ENCODE results near the gene ZNF853.
A peak's percentile ranks its signal among the peaks of the same experiment; 100 is the strongest.

Gene ZNF853

DNA sequence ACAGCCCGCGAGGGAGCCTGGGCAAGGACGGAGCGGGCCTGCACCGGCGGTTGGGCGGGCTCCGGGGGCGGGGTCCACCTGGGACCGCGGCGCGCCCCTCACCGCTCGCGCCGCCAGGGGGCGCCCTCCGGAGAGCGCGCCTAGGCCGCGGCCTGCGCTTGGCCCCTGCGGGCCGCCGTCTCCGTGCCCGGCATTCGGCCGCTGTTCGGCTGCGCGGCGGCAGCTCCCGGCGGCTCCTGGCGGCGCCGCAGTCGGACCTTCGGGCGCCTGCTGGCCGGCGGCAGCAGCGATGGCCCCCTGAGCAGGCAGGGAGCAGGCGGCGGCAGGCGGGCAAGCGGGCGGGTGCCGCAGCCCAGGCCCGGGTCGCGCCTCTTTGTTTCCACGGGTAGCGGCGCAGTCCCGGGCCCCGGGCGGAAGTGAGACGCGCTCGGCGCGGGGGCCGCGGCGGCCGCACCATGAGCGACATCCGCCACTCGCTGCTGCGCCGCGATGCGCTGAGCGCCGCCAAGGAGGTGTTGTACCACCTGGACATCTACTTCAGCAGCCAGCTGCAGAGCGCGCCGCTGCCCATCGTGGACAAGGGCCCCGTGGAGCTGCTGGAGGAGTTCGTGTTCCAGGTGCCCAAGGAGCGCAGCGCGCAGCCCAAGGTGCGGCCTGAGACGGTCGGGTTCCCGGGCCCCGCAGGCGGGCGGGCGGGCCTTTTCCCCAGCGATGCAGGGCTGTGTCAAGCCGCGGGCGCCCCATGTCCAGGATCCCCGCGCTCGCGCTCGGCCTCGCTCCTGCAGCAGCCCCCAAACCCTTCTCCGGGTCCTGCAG is 25.4 kb upstream of the ZNF853 start, which contains the start of gene INTS15:
INTS15 (plus strand) TSS at position 193 of the 816 bp plus-strand sequence; CDS start at position 456, 263 bp downstream.
- DNase-seq (ENCODE audit: low read depth, low spot score): peak; percentile 80
- H3K36me3 ChIP-seq (ENCODE audit: insufficient read depth, insufficient read length, low read length): peaks cover 62% of the 10 kb centered on the region
- no peaks in the 10 kb centered on the region for H3K9me3 ChIP-seq (ENCODE audit: insufficient read depth, low read length)
- no peak for TF ChIP-seq YY1 (IDR thresholded peaks at IDR 0.05; ENCODE audit: insufficient read depth, insufficient read length)
- TF ChIP-seq SUZ12 (IDR thresholded peaks at IDR 0.05; ENCODE audit: extremely low read depth, insufficient read depth, insufficient read length): no peak
- no peak for TF ChIP-seq ZNF274 (IDR thresholded peaks at IDR 0.05; ENCODE audit: low read depth, low read length)
- peak within 1 kb of the TSS; percentile 97 for H3K4me3 ChIP-seq (ENCODE audit: insufficient read length, low read depth)
- peak within 1 kb of the TSS; percentile 98 for H3K9ac ChIP-seq (ENCODE audit: insufficient read length, low read depth)
- peaks cover 2% of the 10 kb centered on the region for H3K4me1 ChIP-seq (ENCODE audit: insufficient read depth, insufficient read length)
- no peaks in the 10 kb centered on the region for H3K27me3 ChIP-seq (ENCODE audit: insufficient read depth, insufficient read length)

- Histone ChIP-seq H3K36me3 (ENCODE audit: insufficient read depth, insufficient read length, low read length) (peaks cover 62% of the 10 kb centered on the region), H3K9me3 (ENCODE audit: insufficient read depth, low read length) (no peaks in the 10 kb centered on the region), H3K4me3 (ENCODE audit: insufficient read length, low read depth) (peak overlapping the region; percentile 97), H3K4me1 (ENCODE audit: insufficient read depth, insufficient read length) (peaks cover 2% of the 10 kb centered on the region), H3K27me3 (ENCODE audit: insufficient read depth, insufficient read length) (no peaks in the 10 kb centered on the region), H3K9ac (ENCODE audit: insufficient read length, low read depth) (peak overlapping the region; percentile 98)
- DNase-seq (ENCODE audit: low read depth, low spot score): no peak
- TF ChIP-seq SUZ12 (IDR thresholded peaks at IDR 0.05; ENCODE audit: extremely low read depth, insufficient read depth, insufficient read length) (no peak), ZNF274 (IDR thresholded peaks at IDR 0.05; ENCODE audit: low read depth, low read length) (no peak), YY1 (IDR thresholded peaks at IDR 0.05; ENCODE audit: insufficient read depth, insufficient read length) (no peak)
These were observed 24.7 kb upstream of the ZNF853 start for GRCh38 chr7:6590645-6591110.

DNA sequence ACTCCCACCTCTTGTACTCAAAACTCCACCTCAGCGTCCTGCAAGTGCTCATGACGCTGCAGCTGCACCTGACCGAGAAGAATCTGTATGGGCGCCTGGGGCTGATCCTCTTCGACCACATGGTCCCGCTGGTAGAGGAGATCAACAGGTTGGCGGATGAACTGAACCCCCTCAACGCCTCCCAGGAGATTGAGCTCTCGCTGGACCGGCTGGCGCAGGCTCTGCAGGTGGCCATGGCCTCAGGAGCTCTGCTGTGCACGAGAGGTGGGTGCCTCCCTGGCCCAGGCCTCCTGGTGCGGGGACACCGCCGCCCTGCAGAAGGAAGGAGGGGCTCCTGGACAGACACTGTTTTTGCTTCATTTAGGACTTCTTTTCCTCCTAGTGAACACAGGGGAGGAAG is 15.3 kb upstream of the ZNF853 start:
- no peaks in the 10 kb centered on the region for H3K27me3 ChIP-seq (ENCODE audit: insufficient read depth, insufficient read length)
- H3K4me3 ChIP-seq (ENCODE audit: insufficient read length, low read depth): no peak overlapping the region
- H3K9me3 ChIP-seq (ENCODE audit: insufficient read depth, low read length): no peaks in the 10 kb centered on the region
- no peak for DNase-seq (ENCODE audit: low read depth, low spot score)
- H3K4me1 ChIP-seq (ENCODE audit: insufficient read depth, insufficient read length): no peaks in the 10 kb centered on the region
- TF ChIP-seq SUZ12 (IDR thresholded peaks at IDR 0.05; ENCODE audit: extremely low read depth, insufficient read depth, insufficient read length) (no peak), YY1 (IDR thresholded peaks at IDR 0.05; ENCODE audit: insufficient read depth, insufficient read length) (no peak), ZNF274 (IDR thresholded peaks at IDR 0.05; ENCODE audit: low read depth, low read length) (no peak)
- peaks cover 82% of the 10 kb centered on the region for H3K36me3 ChIP-seq (ENCODE audit: insufficient read depth, insufficient read length, low read length)
- no peak overlapping the region for H3K9ac ChIP-seq (ENCODE audit: insufficient read length, low read depth)

DNA sequence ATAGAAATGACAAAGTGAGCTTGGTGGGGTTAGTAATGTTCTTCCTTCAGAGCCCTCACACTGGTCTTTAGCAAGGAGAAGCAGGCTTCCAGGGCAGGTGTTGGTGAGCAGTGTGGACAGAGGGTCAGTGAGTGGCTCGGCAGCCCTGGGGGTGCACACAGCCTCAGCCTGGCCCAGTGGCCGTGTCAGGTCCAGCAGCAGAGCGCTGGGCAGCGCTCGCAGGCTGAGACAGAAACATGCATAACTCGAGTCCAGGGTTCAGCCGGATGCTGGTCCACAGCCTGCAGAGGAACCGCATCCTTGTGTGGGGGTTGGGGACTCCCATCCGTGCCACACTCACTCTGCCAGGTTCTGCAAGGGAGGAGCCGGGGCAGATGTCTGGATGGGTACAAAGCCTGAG is 11.0 kb upstream of the ZNF853 start:
- H3K9me3 ChIP-seq (ENCODE audit: insufficient read depth, low read length): no peaks in the 10 kb centered on the region
- H3K9ac ChIP-seq (ENCODE audit: insufficient read length, low read depth): no peak overlapping the region
- DNase-seq (ENCODE audit: low read depth, low spot score): no peak
- no peaks in the 10 kb centered on the region for H3K27me3 ChIP-seq (ENCODE audit: insufficient read depth, insufficient read length)
- peaks cover 61% of the 10 kb centered on the region for H3K36me3 ChIP-seq (ENCODE audit: insufficient read depth, insufficient read length, low read length)
- H3K4me1 ChIP-seq (ENCODE audit: insufficient read depth, insufficient read length): peaks cover 3% of the 10 kb centered on the region
- TF ChIP-seq ZNF274 (IDR thresholded peaks at IDR 0.05; ENCODE audit: low read depth, low read length): no peak
- no peak for TF ChIP-seq YY1 (IDR thresholded peaks at IDR 0.05; ENCODE audit: insufficient read depth, insufficient read length)
- no peak for TF ChIP-seq SUZ12 (IDR thresholded peaks at IDR 0.05; ENCODE audit: extremely low read depth, insufficient read depth, insufficient read length)
- no peak overlapping the region for H3K4me3 ChIP-seq (ENCODE audit: insufficient read length, low read depth)

DNA sequence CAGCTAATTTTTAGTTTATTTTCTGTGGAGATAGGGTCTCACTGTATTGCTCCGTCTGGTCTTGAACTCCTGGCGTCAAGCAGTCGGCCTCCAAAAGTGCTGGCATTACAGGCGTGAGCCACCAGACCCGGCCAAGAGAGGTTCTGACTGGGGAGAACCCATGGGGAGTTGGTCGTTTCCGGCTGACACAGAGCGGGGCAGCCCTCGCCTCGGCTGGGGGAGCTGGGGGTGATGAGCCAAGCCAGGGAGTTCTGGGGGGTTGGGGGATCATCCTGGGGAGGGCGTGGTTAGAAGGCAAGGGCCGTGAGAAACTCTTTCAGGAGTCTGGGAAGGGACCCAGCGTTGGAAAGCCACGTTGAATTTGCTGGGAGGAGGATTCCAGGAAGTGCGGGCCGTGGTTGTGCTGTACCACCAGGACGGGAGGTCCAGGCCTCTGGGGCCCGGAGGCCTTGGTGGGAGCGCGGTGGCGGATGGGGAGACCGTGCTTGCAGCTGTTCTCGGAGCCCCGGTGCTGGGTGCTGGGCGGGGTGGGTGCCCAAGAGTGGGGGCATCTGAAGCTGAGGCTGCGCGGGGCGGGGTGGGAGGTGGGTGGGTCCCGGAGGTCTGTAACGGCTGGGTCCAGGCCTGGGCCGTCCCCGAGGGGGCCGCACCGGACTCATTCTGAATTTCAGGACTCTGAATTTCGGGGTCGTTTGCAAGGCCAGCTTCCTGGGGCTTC is 8.4 kb upstream of the ZNF853 start:
- no peaks in the 10 kb centered on the region for H3K27me3 ChIP-seq (ENCODE audit: insufficient read depth, insufficient read length)
- H3K9me3 ChIP-seq (ENCODE audit: insufficient read depth, low read length): no peaks in the 10 kb centered on the region; the same call in 1 of the 2 replicates
- TF ChIP-seq SUZ12 (IDR thresholded peaks at IDR 0.05; ENCODE audit: extremely low read depth, insufficient read depth, insufficient read length): no peak
- no peak for TF ChIP-seq YY1 (IDR thresholded peaks at IDR 0.05; ENCODE audit: insufficient read depth, insufficient read length)
- no peak for TF ChIP-seq ZNF274 (IDR thresholded peaks at IDR 0.05; ENCODE audit: low read depth, low read length)
- peaks cover 43% of the 10 kb centered on the region for H3K36me3 ChIP-seq (ENCODE audit: insufficient read depth, insufficient read length, low read length)
- no peak overlapping the region for H3K4me3 ChIP-seq (ENCODE audit: insufficient read length, low read depth)
- H3K9ac ChIP-seq (ENCODE audit: insufficient read length, low read depth): no peak overlapping the region
- DNase-seq (ENCODE audit: low read depth, low spot score): no peak
- peaks cover 3% of the 10 kb centered on the region for H3K4me1 ChIP-seq (ENCODE audit: insufficient read depth, insufficient read length)

DNA sequence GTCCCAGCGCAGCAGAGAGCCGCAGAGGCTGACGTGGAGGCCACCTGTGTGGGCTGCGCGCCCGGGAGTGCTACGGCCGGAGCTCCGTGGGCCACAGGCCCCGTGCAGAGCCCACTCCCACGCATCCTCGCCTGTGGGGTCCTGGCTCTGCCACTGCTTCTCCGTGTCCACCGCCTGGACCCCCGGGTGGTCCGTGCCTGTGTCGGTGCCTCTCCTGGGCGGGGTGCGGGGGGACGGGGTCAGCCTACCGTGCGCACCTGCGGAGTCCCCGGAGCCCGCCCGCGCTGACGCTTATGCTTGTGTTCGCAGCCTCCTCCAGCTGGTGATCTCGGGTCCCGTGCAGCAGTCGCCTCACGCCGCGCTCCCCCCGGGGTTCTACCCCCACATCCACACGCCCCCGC is 7.8 kb upstream of the ZNF853 start:
- H3K36me3 ChIP-seq (ENCODE audit: insufficient read depth, insufficient read length, low read length): peaks cover 37% of the 10 kb centered on the region
- no peaks in the 10 kb centered on the region; the same call in 1 of the 2 replicates for H3K9me3 ChIP-seq (ENCODE audit: insufficient read depth, low read length)
- DNase-seq (ENCODE audit: low read depth, low spot score): no peak
- peak overlapping the region; percentile 21 for H3K9ac ChIP-seq (ENCODE audit: insufficient read length, low read depth)
- H3K4me1 ChIP-seq (ENCODE audit: insufficient read depth, insufficient read length): peaks cover 3% of the 10 kb centered on the region
- peaks cover 3% of the 10 kb centered on the region for H3K27me3 ChIP-seq (ENCODE audit: insufficient read depth, insufficient read length)
- TF ChIP-seq SUZ12 (IDR thresholded peaks at IDR 0.05; ENCODE audit: extremely low read depth, insufficient read depth, insufficient read length) (no peak), YY1 (IDR thresholded peaks at IDR 0.05; ENCODE audit: insufficient read depth, insufficient read length) (no peak), ZNF274 (IDR thresholded peaks at IDR 0.05; ENCODE audit: low read depth, low read length) (no peak)
- H3K4me3 ChIP-seq (ENCODE audit: insufficient read length, low read depth): no peak overlapping the region

- peaks cover 3% of the 10 kb centered on the region for H3K4me1 ChIP-seq (ENCODE audit: insufficient read depth, insufficient read length)
- TF ChIP-seq SUZ12 (IDR thresholded peaks at IDR 0.05; ENCODE audit: extremely low read depth, insufficient read depth, insufficient read length): no peak
- TF ChIP-seq YY1 (IDR thresholded peaks at IDR 0.05; ENCODE audit: insufficient read depth, insufficient read length): no peak
- TF ChIP-seq ZNF274 (IDR thresholded peaks at IDR 0.05; ENCODE audit: low read depth, low read length): no peak
- no peak overlapping the region for H3K4me3 ChIP-seq (ENCODE audit: insufficient read length, low read depth)
- H3K36me3 ChIP-seq (ENCODE audit: insufficient read depth, insufficient read length, low read length): peaks cover 35% of the 10 kb centered on the region
- H3K9ac ChIP-seq (ENCODE audit: insufficient read length, low read depth): peak overlapping the region; percentile 1
- H3K27me3 ChIP-seq (ENCODE audit: insufficient read depth, insufficient read length): peaks cover 6% of the 10 kb centered on the region
- H3K9me3 ChIP-seq (ENCODE audit: insufficient read depth, low read length): no peaks in the 10 kb centered on the region; the same call in 1 of the 2 replicates
- DNase-seq (ENCODE audit: low read depth, low spot score): no peak
These were observed 7.3 kb upstream of the ZNF853 start for GRCh38 chr7:6608081-6608480.

All from NT2/D1 (cell line).